ENCODE data around the gene PFKFB4.

PFKFB4 gene

GRCh38 chr3:48585411-48585810 is 28.8 kb upstream of the PFKFB4 start:
- H3K27ac ChIP-seq (replicated peaks) = no peak overlapping the region
- no peak for DNase-seq (ENCODE audit: low read depth in 1 of 2, low spot score in 1 of 2)
- TF ChIP-seq CTCF (IDR thresholded peaks at IDR 0.05; ENCODE audit: insufficient read depth, low read length) (no peak), REST (IDR thresholded peaks at IDR 0.05; ENCODE audit: insufficient replicate concordance, low read depth) (no peak), SPI1 (IDR thresholded peaks at IDR 0.05; ENCODE audit: borderline replicate concordance, low read depth) (no peak), POLR2AphosphoS5 (IDR thresholded peaks at IDR 0.05; ENCODE audit: low read depth) (no peak), GABPA (IDR thresholded peaks at IDR 0.05; ENCODE audit: low read depth) (no peak)
- H3K27me3 ChIP-seq (ENCODE audit: insufficient read depth, poor library complexity, severe bottlenecking) = peaks cover 5% of the 10 kb centered on the region
- no peak overlapping the region for H3K4me3 ChIP-seq (replicated peaks; ENCODE audit: insufficient read depth, low read length)

DNA sequence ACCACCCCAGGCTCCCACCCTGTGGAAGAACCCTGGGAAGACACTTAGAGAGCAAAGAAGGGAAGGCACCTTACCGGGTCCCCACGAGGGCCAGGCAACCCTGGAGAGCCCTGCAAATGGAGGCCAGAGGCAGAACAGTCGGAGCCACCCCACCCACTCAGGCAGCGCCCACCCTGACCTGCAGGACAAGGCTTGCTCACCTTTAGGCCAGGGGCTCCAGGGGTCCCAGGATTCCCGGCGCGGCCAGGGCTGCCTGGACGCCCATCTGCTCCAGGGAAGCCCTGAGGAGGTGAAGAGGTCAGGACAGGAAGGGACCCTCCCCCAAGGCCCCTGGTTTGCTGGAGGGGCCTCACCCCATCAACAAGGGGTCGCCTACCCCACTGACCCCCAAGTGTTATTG is 28.2 kb upstream of the PFKFB4 start:
- TF ChIP-seq REST (IDR thresholded peaks at IDR 0.05; ENCODE audit: insufficient replicate concordance, low read depth) = no peak
- no peak for TF ChIP-seq CTCF (IDR thresholded peaks at IDR 0.05; ENCODE audit: insufficient read depth, low read length)
- no peak for TF ChIP-seq POLR2AphosphoS5 (IDR thresholded peaks at IDR 0.05; ENCODE audit: low read depth)
- no peak for TF ChIP-seq SPI1 (IDR thresholded peaks at IDR 0.05; ENCODE audit: borderline replicate concordance, low read depth)
- no peak for TF ChIP-seq GABPA (IDR thresholded peaks at IDR 0.05; ENCODE audit: low read depth)
- no peak for DNase-seq (ENCODE audit: low read depth in 1 of 2, low spot score in 1 of 2)
- no peak overlapping the region for H3K4me3 ChIP-seq (replicated peaks; ENCODE audit: insufficient read depth, low read length)
- H3K27me3 ChIP-seq (ENCODE audit: insufficient read depth, poor library complexity, severe bottlenecking) = peaks cover 4% of the 10 kb centered on the region
- H3K27ac ChIP-seq (replicated peaks) = no peak overlapping the region

GRCh38 chr3:48581621-48582481 is 25.2 kb upstream of the PFKFB4 start:
- Histone ChIP-seq H3K27me3 (ENCODE audit: insufficient read depth, poor library complexity, severe bottlenecking) (no peaks in the 10 kb centered on the region), H3K27ac (replicated peaks) (no peak overlapping the region), H3K4me3 (replicated peaks; ENCODE audit: insufficient read depth, low read length) (no peak overlapping the region)
- DNase-seq (ENCODE audit: low read depth in 1 of 2, low spot score in 1 of 2) = no peak
- no peak for TF ChIP-seq SPI1 (IDR thresholded peaks at IDR 0.05; ENCODE audit: borderline replicate concordance, low read depth)
- TF ChIP-seq CTCF (IDR thresholded peaks at IDR 0.05; ENCODE audit: insufficient read depth, low read length) = no peak
- TF ChIP-seq GABPA (IDR thresholded peaks at IDR 0.05; ENCODE audit: low read depth) = no peak
- no peak for TF ChIP-seq REST (IDR thresholded peaks at IDR 0.05; ENCODE audit: insufficient replicate concordance, low read depth)
- no peak for TF ChIP-seq POLR2AphosphoS5 (IDR thresholded peaks at IDR 0.05; ENCODE audit: low read depth)
